Hair follicle dermal papilla cell (primary cell): Measurements from ENCODE around the gene ARL5C. TPM values are rescaled to one million over a fixed set of nuclear protein-coding genes. Genes with fewer than 3 reads are reported as not detected.

Experiments used
- total RNA-seq: library from RNA; depleted of rRNA; stranded (reverse); fragments of >200 nt; gene quantifications from 2 replicates; pipeline ENCODE4 v1.2.3, GENCODE V29; 2012

Gene ARL5C, protein sequence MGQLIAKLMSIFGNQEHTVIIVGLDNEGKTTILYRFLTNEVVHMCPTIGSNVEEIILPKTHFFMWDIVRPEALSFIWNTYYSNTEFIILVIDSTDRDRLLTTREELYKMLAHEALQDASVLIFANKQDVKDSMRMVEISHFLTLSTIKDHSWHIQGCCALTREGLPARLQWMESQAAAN
- not detected in 2 replicates for total RNA-seq

GRCh38 chr17:39165841-39166349 is at the start of gene ARL5C:
ARL5C (minus strand) TSS chr17:39166161; CDS start chr17:39165760, 401 bp downstream.

GRCh38 chr17:39200070-39200879 is 34.3 kb upstream of the ARL5C start, which contains the start of gene RPL19:
RPL19 (plus strand) TSS chr17:39200283; CDS start chr17:39200345, 62 bp downstream.

GRCh38 chr17:39197380-39198185 is 31.6 kb upstream of the ARL5C start, which contains the start of gene CACNB1:
CACNB1 (minus strand) TSS chr17:39197669; CDS start chr17:39197495, 174 bp downstream.

DNA sequence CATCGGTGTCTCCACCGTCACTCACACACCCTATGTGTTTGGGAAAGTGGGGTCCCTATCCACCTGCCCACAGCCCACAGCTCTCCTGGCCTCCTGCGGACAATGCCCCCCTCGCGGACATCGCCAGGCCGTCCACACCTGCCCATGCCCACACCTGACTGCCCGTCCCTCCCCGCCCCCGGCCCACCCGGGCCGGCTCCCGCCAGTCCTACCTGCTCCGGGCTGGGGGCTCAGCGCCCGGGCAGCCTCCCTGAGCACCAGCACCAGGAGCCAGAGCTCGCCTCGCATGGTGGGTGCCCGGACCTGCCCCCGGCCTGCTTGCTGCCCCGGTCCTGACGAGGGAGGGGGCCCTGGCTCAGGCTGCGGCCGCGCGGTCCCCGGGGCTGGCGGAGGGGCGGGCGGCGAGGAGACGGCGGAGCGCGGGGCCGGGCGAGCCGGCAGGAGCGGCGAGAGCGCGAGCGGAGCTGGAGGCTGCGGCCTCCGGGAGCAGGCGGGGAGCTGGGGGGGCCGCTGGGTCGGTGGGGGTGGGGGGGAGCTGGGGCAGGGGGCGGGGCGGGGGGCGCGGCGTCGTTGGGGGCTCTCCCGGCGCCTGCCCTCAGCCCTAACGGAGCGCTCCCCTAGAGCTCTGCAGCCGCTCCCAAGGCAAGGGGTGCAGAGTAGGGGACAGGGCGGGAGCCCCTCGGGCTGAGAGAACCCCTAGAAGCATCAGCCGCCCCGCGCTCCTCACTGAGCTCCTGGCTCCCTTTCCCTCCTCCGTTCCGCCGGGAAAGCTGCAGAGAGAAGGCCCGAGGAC is 14.6 kb downstream of the ARL5C start, which contains the start of gene PLXDC1:
Gene PLXDC1, minus strand, starts transcription at position 488 of the 793 bp plus-strand sequence. Its CDS starts 200 bp downstream, at position 288.

Other genes with a start within 250 kb of the ARL5C start
- gene FBXO47, start 198.8 kb downstream of the ARL5C start, total RNA-seq, result not detected in 2 replicates
- 15.2 and 33.3 TPM in 2 replicates for gene PLXDC1, start 14.5 kb downstream of the ARL5C start, total RNA-seq
- gene CACNB1, start 31.5 kb upstream of the ARL5C start, total RNA-seq, result 14.0 and 15.5 TPM in 2 replicates
- 1,008 and 1,304 TPM in 2 replicates for gene RPL19, start 34.1 kb upstream of the ARL5C start, total RNA-seq
- 0.12 and 0.16 TPM in 2 replicates for gene STAC2, start 59.8 kb upstream of the ARL5C start, total RNA-seq
- gene FBXL20, start 235.5 kb upstream of the ARL5C start, total RNA-seq, result 12.9 and 19.3 TPM in 2 replicates